Stimulated activated naive CD8-positive, alpha-beta T cell treated with anti-CD3 and anti-CD28 coated beads, Interleukin-15, Interleukin-2, amounts not matched to agents 100 ng/mL and 50 ng/mL, for 24 hours (primary cell): ENCODE results near the gene CHTF18.

ENCODE experiments used
- H3K27ac Mint-ChIP-seq: one replicate; pipeline ENCODE4 v1.8.0; 2021; ENCODE audit warnings: mild to moderate bottlenecking, mixed read lengths
- H3K27me3 Mint-ChIP-seq: one replicate; pipeline ENCODE4 v1.8.0; 2021; ENCODE audit warnings: mixed read lengths
- H3K36me3 Mint-ChIP-seq: one replicate; pipeline ENCODE4 v1.8.0; 2021; ENCODE audit warnings: low read depth, mixed read lengths
- H3K4me1 Mint-ChIP-seq: one replicate; pipeline ENCODE4 v1.8.0; 2021; ENCODE audit warnings: low read depth, mixed read lengths
- H3K4me3 Mint-ChIP-seq: one replicate; pipeline ENCODE4 v1.8.0; 2021; ENCODE audit warnings: mild to moderate bottlenecking, mixed read lengths
- H3K9me3 Mint-ChIP-seq: one replicate; pipeline ENCODE4 v1.8.0; 2021; ENCODE audit warnings: mixed read lengths

Gene CHTF18

GRCh38 chr16:842711-843560 lies 54.5 kb downstream of the CHTF18 start:
- no peaks in the 10 kb centered on the region for H3K27me3 Mint-ChIP-seq
- no peak overlapping the region for H3K4me3 Mint-ChIP-seq
- H3K9me3 Mint-ChIP-seq, result no peaks in the 10 kb centered on the region
- H3K36me3 Mint-ChIP-seq, result no peaks in the 10 kb centered on the region
- H3K4me1 Mint-ChIP-seq, result no peaks in the 10 kb centered on the region
- no peak overlapping the region for H3K27ac Mint-ChIP-seq

- Mint-ChIP-seq H3K9me3 (no peaks in the 10 kb centered on the region), H3K27ac (no peak overlapping the region), H3K4me3 (no peak overlapping the region), H3K4me1 (no peaks in the 10 kb centered on the region), H3K27me3 (no peaks in the 10 kb centered on the region), H3K36me3 (no peaks in the 10 kb centered on the region)
These were observed 55.4 kb downstream of the CHTF18 start for GRCh38 chr16:843771-844170.

GRCh38 chr16:844638-845350 lies 56.4 kb downstream of the CHTF18 start:
- Mint-ChIP-seq H3K9me3 (no peaks in the 10 kb centered on the region), H3K27me3 (no peaks in the 10 kb centered on the region), H3K27ac (no peak overlapping the region), H3K4me3 (no peak overlapping the region), H3K36me3 (no peaks in the 10 kb centered on the region), H3K4me1 (no peaks in the 10 kb centered on the region)

GRCh38 chr16:845351-845745 lies 56.9 kb downstream of the CHTF18 start:
- Mint-ChIP-seq H3K36me3 (no peaks in the 10 kb centered on the region), H3K27me3 (no peaks in the 10 kb centered on the region), H3K4me1 (no peaks in the 10 kb centered on the region), H3K27ac (no peak overlapping the region), H3K4me3 (no peak overlapping the region), H3K9me3 (no peaks in the 10 kb centered on the region)

- H3K27ac Mint-ChIP-seq, result no peak overlapping the region
- H3K27me3 Mint-ChIP-seq, result no peaks in the 10 kb centered on the region
- H3K9me3 Mint-ChIP-seq, result no peaks in the 10 kb centered on the region
- no peaks in the 10 kb centered on the region for H3K4me1 Mint-ChIP-seq
- H3K4me3 Mint-ChIP-seq, result no peak overlapping the region
- no peaks in the 10 kb centered on the region for H3K36me3 Mint-ChIP-seq
These were observed 58.7 kb downstream of the CHTF18 start for GRCh38 chr16:847151-847550.
